ENCODE results near the gene VAV3. TPM values are rescaled to one million over a fixed set of nuclear protein-coding genes. Genes with fewer than 3 reads are reported as not detected.

Gene VAV3
- total and polyA plus RNA-seq, 2 of the 13 experiments (the other 11 are each of a cell fraction or from before 2014, with no cell fraction given) = 15.9 to 29.8 TPM

GRCh38 chr1:107821340-107821739 lies 143.6 kb downstream of the VAV3 start:
- in situ Hi-C loops (cut with HindIII; ENCODE audit: extremely low pct_ligation_motif_present, low pct_unique_long_range_greater_than_20kb) (no loop called here), intact Hi-C loops (cut with micrococcal nuclease; ENCODE audit: unreplicated experiment) (no loop called here)
- H3K27me3 ChIP-seq (ENCODE audit: control insufficient read depth in 1 of 2, insufficient read depth in 2 of 2, low read length in 2 of 2) = no peaks in the 10 kb centered on the region
- no peak for DNase-seq (ENCODE audit: low spot score)
- no peak overlapping the region for H2AFZ ChIP-seq (ENCODE audit: low read length)
- no peaks in the 10 kb centered on the region for H3K79me2 ChIP-seq (ENCODE audit: insufficient read depth, low read length)
- 10% methylated on average over 4 of the region's 4 CpGs for WGBS (ENCODE audit: low lambda C conversion rate)
- BruUV-seq (replicated peaks) = no TSS peak
- ChIA-PET CTCF (ENCODE audit: low intra/inter-chr PET ratio, low total read pairs) (no interaction called here), POLR2A (no interaction called here)
- H4K20me1 ChIP-seq (ENCODE audit: insufficient read depth, low read length) = no peaks in the 10 kb centered on the region
- no peak overlapping the region for H3K4me3 ChIP-seq (replicated peaks in 1 of 3; ENCODE audit: insufficient read depth in 1 of 3, low read depth in 2 of 3, low read length in 3 of 3)
- no peak for TF ChIP-seq ZNF562 (CRISPR knock-in tag; IDR thresholded peaks at IDR 0.05; ENCODE audit: borderline replicate concordance)
- no peak for TF ChIP-seq ZFX (CRISPR knock-in tag; IDR thresholded peaks at IDR 0.05; ENCODE audit: low read depth)
- no peaks in the 10 kb centered on the region for H3K9me3 ChIP-seq (ENCODE audit: low read length)
- no peak for FAIRE-seq
- H3K4me1 ChIP-seq (ENCODE audit: insufficient read depth, low read length) = no peaks in the 10 kb centered on the region
- H3K27ac ChIP-seq (ENCODE audit: extremely low read length, insufficient read depth, low read length) = no peak overlapping the region
- no peak overlapping the region for H3K9ac ChIP-seq (ENCODE audit: insufficient read depth, low read depth, low read length)
- no peak overlapping the region for H3K4me2 ChIP-seq (ENCODE audit: low read depth, low read length)
- no peaks in the 10 kb centered on the region for H3K36me3 ChIP-seq (replicated peaks in 1 of 2; ENCODE audit: control insufficient read depth in 1 of 2, insufficient read depth in 2 of 2, low read length in 2 of 2)
- ATAC-seq = no peak

GRCh38 chr1:107820801-107821200 lies 144.2 kb downstream of the VAV3 start:
- H3K27ac ChIP-seq (ENCODE audit: extremely low read length, insufficient read depth, low read length) = no peak overlapping the region
- H3K79me2 ChIP-seq (ENCODE audit: insufficient read depth, low read length) = no peaks in the 10 kb centered on the region
- no peaks in the 10 kb centered on the region for H3K9me3 ChIP-seq (ENCODE audit: low read length)
- no peak for DNase-seq (ENCODE audit: low spot score)
- no peak for ATAC-seq
- no peak overlapping the region for H3K4me2 ChIP-seq (ENCODE audit: low read depth, low read length)
- FAIRE-seq = no peak
- H3K36me3 ChIP-seq (replicated peaks in 1 of 2; ENCODE audit: control insufficient read depth in 1 of 2, insufficient read depth in 2 of 2, low read length in 2 of 2) = no peaks in the 10 kb centered on the region
- BruUV-seq (replicated peaks) = no TSS peak
- H3K9ac ChIP-seq (ENCODE audit: insufficient read depth, low read depth, low read length) = no peak overlapping the region
- ChIA-PET POLR2A (no interaction called here), CTCF (ENCODE audit: low intra/inter-chr PET ratio, low total read pairs) (no interaction called here)
- in situ Hi-C loops (cut with HindIII; ENCODE audit: extremely low pct_ligation_motif_present, low pct_unique_long_range_greater_than_20kb) = no loop called here
- no peaks in the 10 kb centered on the region for H3K27me3 ChIP-seq (ENCODE audit: control insufficient read depth in 1 of 2, insufficient read depth in 2 of 2, low read length in 2 of 2)
- H2AFZ ChIP-seq (ENCODE audit: low read length) = no peak overlapping the region
- no peak overlapping the region for H3K4me3 ChIP-seq (replicated peaks in 1 of 3; ENCODE audit: insufficient read depth in 1 of 3, low read depth in 2 of 3, low read length in 3 of 3)
- no peaks in the 10 kb centered on the region for H4K20me1 ChIP-seq (ENCODE audit: insufficient read depth, low read length)
- H3K4me1 ChIP-seq (ENCODE audit: insufficient read depth, low read length) = no peaks in the 10 kb centered on the region
- intact Hi-C loops (cut with micrococcal nuclease; ENCODE audit: unreplicated experiment) = no loop called here
- no peak for TF ChIP-seq MTERF4 (CRISPR knock-in tag; IDR thresholded peaks at IDR 0.05)
